HG03432 (cell line): ENCODE data around the gene GRIK2.

Experiments used
- ATAC-seq: cut with Tn5 transposase; IDR thresholded peaks from one replicate; pipeline ENCODE4 v1.9.1; 2021; ENCODE audit warnings: mild to moderate bottlenecking, moderate library complexity; ENCODE audit not compliant: unreplicated experiment

The GRIK2 gene

GRCh38 chr6:101703311-101703710, 309.8 kb downstream of the GRIK2 start:
- no peak for ATAC-seq

- ATAC-seq, result no peak
Measured at GRCh38 chr6:101705866-101706265, 312.4 kb downstream of the GRIK2 start.

GRCh38 chr6:101706576-101706975, 313.1 kb downstream of the GRIK2 start:
- no peak for ATAC-seq

- peak; percentile 83 for ATAC-seq
Measured at GRCh38 chr6:101711518-101711917, 318.0 kb downstream of the GRIK2 start.

GRCh38 chr6:101716387-101716786, 322.9 kb downstream of the GRIK2 start:
- no peak for ATAC-seq

GRCh38 chr6:101716810-101717209, 323.3 kb downstream of the GRIK2 start:
- ATAC-seq, result no peak

GRCh38 chr6:101719521-101719920, 326.0 kb downstream of the GRIK2 start:
- ATAC-seq, result no peak

GRCh38 chr6:101722471-101722870, 329.0 kb downstream of the GRIK2 start:
- ATAC-seq, result no peak

- ATAC-seq, result no peak
Measured at GRCh38 chr6:101722991-101723579, 329.6 kb downstream of the GRIK2 start.

GRCh38 chr6:101728388-101728787, 334.9 kb downstream of the GRIK2 start:
- ATAC-seq, result no peak

GRCh38 chr6:101728956-101729355, 335.4 kb downstream of the GRIK2 start:
- no peak for ATAC-seq

GRCh38 chr6:101730954-101731353, 337.4 kb downstream of the GRIK2 start:
- peak; percentile 79 for ATAC-seq

- no peak for ATAC-seq
Measured at GRCh38 chr6:101733899-101734298, 340.4 kb downstream of the GRIK2 start.

- no peak for ATAC-seq
Measured at GRCh38 chr6:101738481-101738880, 345.0 kb downstream of the GRIK2 start.

- no peak for ATAC-seq
Measured at GRCh38 chr6:101740631-101741030, 347.1 kb downstream of the GRIK2 start.

- ATAC-seq, result no peak
Measured at GRCh38 chr6:101741474-101742171, 348.1 kb downstream of the GRIK2 start.

GRCh38 chr6:101747160-101747559, 353.7 kb downstream of the GRIK2 start:
- ATAC-seq, result no peak

- no peak for ATAC-seq
Measured at GRCh38 chr6:101747716-101748115, 354.2 kb downstream of the GRIK2 start.

GRCh38 chr6:101755931-101756330, 362.4 kb downstream of the GRIK2 start:
- ATAC-seq, result no peak

- ATAC-seq, result no peak
Measured at GRCh38 chr6:101758368-101758767, 364.9 kb downstream of the GRIK2 start.

- no peak for ATAC-seq
Measured at GRCh38 chr6:101760843-101761621, 367.5 kb downstream of the GRIK2 start.

- no peak for ATAC-seq
Measured at GRCh38 chr6:101762851-101763250, 369.3 kb downstream of the GRIK2 start.
